Neuronal stem cell (in vitro differentiated cells): ENCODE results near the gene GATAD1.

Experiments
- DNase-seq: peaks from one replicate; pipeline ENCODE4 v3.0.0-alpha.2; 2013; ENCODE audit warnings: low spot score
- H2AFZ ChIP-seq: one replicate; pipeline ENCODE4 v1.6.1; 2013; ENCODE audit warnings: mild to moderate bottlenecking, low read length, inconsistent platforms
- H2AK5ac ChIP-seq: 2 replicates; pipeline ENCODE4 v1.6.1; 2013; ENCODE audit warnings: low read depth, mild to moderate bottlenecking, inconsistent platforms, low read length, moderate library complexity, mixed read lengths
- H2BK120ac ChIP-seq: 2 replicates; pipeline ENCODE4 v1.6.1; 2013; ENCODE audit warnings: low read depth, mild to moderate bottlenecking, inconsistent platforms, low read length, moderate library complexity, mixed read lengths
- H2BK12ac ChIP-seq: one replicate; pipeline ENCODE4 v1.6.1; 2013; ENCODE audit warnings: low read length, inconsistent platforms
- H2BK15ac ChIP-seq: 2 replicates; pipeline ENCODE4 v1.6.1; 2013; ENCODE audit warnings: mild to moderate bottlenecking, low read length, inconsistent platforms, mixed read lengths
- H2BK5ac ChIP-seq: one replicate; pipeline ENCODE4 v1.6.1; 2013; ENCODE audit warnings: inconsistent platforms, mild to moderate bottlenecking, low read length, moderate library complexity
- H3K14ac ChIP-seq: one replicate; pipeline ENCODE4 v1.6.1; 2013; ENCODE audit warnings: low read length, inconsistent platforms
- H3K18ac ChIP-seq: 2 replicates; pipeline ENCODE4 v1.6.1; 2013; ENCODE audit warnings: low read length, inconsistent platforms
- H3K23ac ChIP-seq: 2 replicates; pipeline ENCODE4 v1.6.1; 2013; ENCODE audit warnings: low read depth, mild to moderate bottlenecking, mixed read lengths, low read length, inconsistent platforms; ENCODE audit not compliant: poor library complexity
- H3K27ac ChIP-seq: replicated peaks from 3 replicates; pipeline ENCODE4 v1.5.1; 2013; ENCODE audit warnings: low read length, inconsistent platforms
- H3K27me3 ChIP-seq, 3 experiments: 2 replicates each; pipeline ENCODE4 v1.6.1; 2013; ENCODE audit warnings: low read length in 3 of 3, mild to moderate bottlenecking in 2 of 3, inconsistent platforms in 1 of 3, low read depth in 1 of 3, mixed read lengths in 1 of 3, moderate library complexity in 1 of 3; ENCODE audit not compliant: control insufficient read depth in 3 of 3, insufficient read depth in 3 of 3
- H3K36me3 ChIP-seq, 2 donors: replicated peaks in 1 of 2; 2 replicates each; pipeline ENCODE4 v1.6.1; 2013; ENCODE audit warnings: low read length in 2 of 2; ENCODE audit not compliant: control insufficient read depth in 2 of 2, insufficient read depth in 2 of 2
- H3K4ac ChIP-seq: 2 replicates; pipeline ENCODE4 v1.6.1; 2013; ENCODE audit warnings: inconsistent platforms, mild to moderate bottlenecking, low read length, moderate library complexity
- H3K4me1 ChIP-seq, 2 donors: 1 replicate in 1 of 2; 2 replicates in 1 of 2; pipeline ENCODE4 v1.6.1; 2013; ENCODE audit warnings: low read length in 2 of 2, low read depth in 1 of 2; ENCODE audit not compliant: control insufficient read depth in 2 of 2, insufficient read depth in 1 of 2
- H3K4me2 ChIP-seq: one replicate; pipeline ENCODE4 v1.6.1; 2013; ENCODE audit warnings: mild to moderate bottlenecking, low read length, inconsistent platforms; ENCODE audit not compliant: insufficient read depth, poor library complexity, severe bottlenecking
- H3K4me3 ChIP-seq, 2 donors: 2 replicates each; pipeline ENCODE4 v1.5.1; 2013; ENCODE audit warnings: low read length in 2 of 2, mild to moderate bottlenecking in 2 of 2, inconsistent platforms in 1 of 2, moderate library complexity in 1 of 2
- H3K79me1 ChIP-seq: one replicate; pipeline ENCODE4 v1.6.1; 2013; ENCODE audit warnings: low read depth, mild to moderate bottlenecking, inconsistent platforms, low read length, moderate library complexity
- H3K9ac ChIP-seq: one replicate; pipeline ENCODE4 v1.6.1; 2013; ENCODE audit warnings: mild to moderate bottlenecking, low read depth, low read length, inconsistent platforms; ENCODE audit not compliant: poor library complexity
- H3K9me3 ChIP-seq, 2 donors: replicated peaks in 1 of 2; 2 replicates each; pipeline versions ENCODE3 to v1.6.1; 2013; ENCODE audit warnings: low read length in 2 of 2, mild to moderate bottlenecking in 2 of 2, inconsistent platforms in 1 of 2, low read depth in 1 of 2, mixed read lengths in 1 of 2, moderate library complexity in 1 of 2; ENCODE audit not compliant: control insufficient read depth in 2 of 2, insufficient read depth in 1 of 2
- H4K8ac ChIP-seq: one replicate; pipeline ENCODE4 v1.6.1; 2013; ENCODE audit warnings: low read depth, mild to moderate bottlenecking, inconsistent platforms, low read length, moderate library complexity
- H4K91ac ChIP-seq: one replicate; pipeline ENCODE4 v1.6.1; 2013; ENCODE audit warnings: low read length, low read depth, mild to moderate bottlenecking, inconsistent platforms; ENCODE audit not compliant: poor library complexity
- WGBS, 2 donors: extraction: QIAGEN DNeasy Blood & Tissue Kit; methylation state at CpG; one replicate each; pipeline ENCODE4 v1.1.7; 2013; ENCODE audit warnings: missing lambda C conversion rate in 2 of 2, mixed read lengths in 1 of 2; ENCODE audit not compliant: insufficient read length in 2 of 2, insufficient replicate concordance in 1 of 2; ENCODE audit errors: extremely low coverage in 2 of 2; 5-methylcytosine and 5-hydroxymethylcytosine counted together

GATAD1 gene

DNA sequence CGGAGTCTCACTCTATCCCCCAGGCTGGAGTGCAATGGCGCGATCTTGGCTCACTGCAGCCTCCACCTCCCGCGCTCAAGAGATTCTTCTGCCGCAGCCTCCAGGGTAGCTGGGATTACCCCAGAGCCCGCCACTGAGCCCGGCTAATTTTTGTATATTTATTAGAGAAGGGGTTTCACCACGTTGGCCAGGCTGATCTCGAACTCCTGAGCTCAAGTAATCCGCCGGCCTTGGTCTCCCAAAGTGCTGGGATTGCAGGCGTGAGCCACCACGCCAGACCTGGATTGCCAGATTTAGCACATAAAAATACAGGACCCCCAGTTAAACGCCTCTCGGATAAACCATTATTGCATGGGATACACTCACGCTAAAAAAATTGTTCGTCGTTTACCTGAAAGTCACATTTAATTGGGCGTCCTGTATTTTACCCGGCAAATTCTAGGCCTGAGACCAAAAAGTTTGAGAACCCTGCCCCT, 375 bp upstream of the GATAD1 start:
- WGBS, 2 donors: no CpG with 5 or more reads among the region's 21 CpGs
- peaks cover 0 to 8% (median 0%) of the 10 kb centered on the region in 3 experiments for H3K27me3 ChIP-seq
- H4K91ac ChIP-seq: no peak overlapping the region
- peaks cover 0 to 2% of the 10 kb centered on the region in 2 donors for H3K4me1 ChIP-seq
- H3K27ac ChIP-seq: no peak overlapping the region
- no peak overlapping the region for H3K18ac ChIP-seq
- H2BK120ac ChIP-seq: no peak overlapping the region
- no peaks in the 10 kb centered on the region for H3K79me1 ChIP-seq
- H2BK15ac ChIP-seq: no peak overlapping the region
- H3K9me3 ChIP-seq: peaks cover 0 to 4% of the 10 kb centered on the region in 2 donors
- H4K8ac ChIP-seq: no peak overlapping the region
- no peak overlapping the region for H2AK5ac ChIP-seq
- peak overlapping the region in 1 of 2 donors; percentile 97 for H3K4me3 ChIP-seq
- no peak overlapping the region for H3K9ac ChIP-seq
- DNase-seq: no peak
- peaks cover 14 to 34% of the 10 kb centered on the region in 2 donors for H3K36me3 ChIP-seq
- peak overlapping the region; percentile 95 for H3K23ac ChIP-seq
- no peak overlapping the region for H3K14ac ChIP-seq
- H2BK12ac ChIP-seq: no peak overlapping the region
- H3K4me2 ChIP-seq: no peak overlapping the region
- peak overlapping the region; percentile 99 for H2AFZ ChIP-seq
- H3K4ac ChIP-seq: no peak overlapping the region
- no peak overlapping the region for H2BK5ac ChIP-seq

DNA sequence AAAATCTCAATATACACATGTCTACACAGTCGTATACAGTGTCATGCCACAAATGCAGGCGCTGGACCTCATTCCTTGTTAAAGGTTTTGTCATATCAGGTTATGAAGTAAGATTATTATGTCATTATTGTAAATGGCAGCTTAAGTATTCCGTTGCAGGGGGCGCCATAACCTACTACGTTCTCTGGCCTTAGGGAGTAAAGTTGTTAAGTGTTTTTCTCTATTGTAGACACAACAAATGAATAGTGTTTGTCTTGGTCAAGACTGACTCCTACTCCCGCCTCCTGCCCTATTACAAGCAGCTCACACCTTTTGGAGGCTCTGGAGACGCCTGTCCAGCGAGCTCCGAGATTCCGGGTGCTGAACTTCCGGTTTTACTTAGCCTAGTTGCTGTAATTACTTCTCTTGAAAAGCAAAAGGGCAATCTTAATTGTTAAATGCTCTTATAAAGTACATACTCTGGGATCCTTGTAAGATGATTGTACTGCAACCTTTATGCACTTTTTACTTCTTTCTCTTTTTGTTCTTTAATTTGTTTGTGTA, 994 bp downstream of the GATAD1 start:
- Histone ChIP-seq H2AFZ (peak overlapping the region; percentile 99), H3K36me3 (peaks cover 24 to 48% of the 10 kb centered on the region in 2 donors), H3K79me1 (no peaks in the 10 kb centered on the region), H3K18ac (no peak overlapping the region), H3K14ac (no peak overlapping the region), H3K4ac (no peak overlapping the region), H2BK5ac (no peak overlapping the region), H3K4me2 (peak overlapping the region; percentile 56), H2BK15ac (no peak overlapping the region), H3K4me3 (peak overlapping the region; percentile 97 to 100), H4K91ac (no peak overlapping the region), H4K8ac (no peak overlapping the region), H3K27me3 (peaks cover 0 to 4% (median 0%) of the 10 kb centered on the region in 3 experiments), H2BK120ac (no peak overlapping the region), H2AK5ac (no peak overlapping the region), H2BK12ac (no peak overlapping the region), H3K27ac (no peak overlapping the region), H3K9ac (no peak overlapping the region), H3K4me1 (peaks cover 0 to 2% of the 10 kb centered on the region in 2 donors), H3K9me3 (no peaks in the 10 kb centered on the region), H3K23ac (no peak overlapping the region)
- DNase-seq: no peak
- no CpG with 5 or more reads among the region's 11 CpGs for WGBS, 2 donors

DNA sequence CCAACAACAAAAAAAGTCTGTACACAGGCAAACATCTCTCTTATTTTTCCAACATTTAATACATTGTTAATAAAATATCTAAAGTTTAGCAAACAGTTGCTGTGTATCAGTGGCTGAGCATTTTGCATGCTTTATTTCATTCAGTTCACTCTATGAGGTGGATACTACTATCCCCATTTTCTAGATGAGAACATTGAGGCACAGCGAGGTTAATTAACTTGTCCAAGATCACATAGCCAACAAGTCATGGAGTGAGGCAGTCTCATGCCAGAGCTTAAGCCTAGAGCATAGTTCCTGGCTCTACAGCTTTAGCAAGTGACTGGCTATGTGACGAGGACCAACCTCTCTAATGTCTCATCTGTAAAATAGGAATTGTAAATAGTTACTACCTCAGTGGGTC, 4.4 kb downstream of the GATAD1 start:
- Histone ChIP-seq H3K4ac (no peak overlapping the region), H2BK120ac (no peak overlapping the region), H2BK5ac (no peak overlapping the region), H3K18ac (no peak overlapping the region), H3K4me1 (peaks cover 0 to 2% of the 10 kb centered on the region in 2 donors), H2BK12ac (no peak overlapping the region), H3K27ac (no peak overlapping the region), H4K8ac (no peak overlapping the region), H3K14ac (no peak overlapping the region), H3K4me3 (no peak overlapping the region), H2AFZ (no peak overlapping the region), H3K9me3 (no peaks in the 10 kb centered on the region), H2BK15ac (no peak overlapping the region), H2AK5ac (no peak overlapping the region), H3K36me3 (peaks cover 39 to 82% of the 10 kb centered on the region in 2 donors), H3K79me1 (no peaks in the 10 kb centered on the region), H3K23ac (no peak overlapping the region), H4K91ac (no peak overlapping the region), H3K27me3 (no peaks in the 10 kb centered on the region), H3K9ac (no peak overlapping the region), H3K4me2 (no peak overlapping the region)
- no peak for DNase-seq
- WGBS, 2 donors: no CpG with 5 or more reads among the region's 2 CpGs

DNA sequence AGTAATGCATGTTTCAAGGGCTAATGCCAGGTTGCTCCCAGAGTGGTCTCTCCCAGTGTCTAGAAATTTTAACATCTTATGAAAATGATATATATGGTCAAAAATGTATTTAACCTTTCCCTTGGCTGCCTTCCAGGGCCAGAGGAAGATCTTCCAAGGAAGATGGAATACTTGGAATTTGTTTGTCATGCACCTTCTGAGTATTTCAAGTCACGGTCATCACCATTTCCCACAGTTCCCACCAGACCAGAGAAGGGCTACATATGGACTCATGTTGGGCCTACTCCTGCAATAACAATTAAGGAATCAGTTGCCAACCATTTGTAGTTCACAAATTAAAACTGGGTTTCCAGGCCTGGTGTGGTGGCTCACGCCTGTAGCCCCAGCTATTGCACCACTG, 9.0 kb downstream of the GATAD1 start:
- H4K8ac ChIP-seq: no peak overlapping the region
- H3K14ac ChIP-seq: no peak overlapping the region
- H4K91ac ChIP-seq: no peak overlapping the region
- no peaks in the 10 kb centered on the region for H3K27me3 ChIP-seq
- no peak overlapping the region for H3K27ac ChIP-seq
- H2BK12ac ChIP-seq: no peak overlapping the region
- H2BK15ac ChIP-seq: no peak overlapping the region
- peaks cover 29 to 70% of the 10 kb centered on the region in 2 donors for H3K36me3 ChIP-seq
- no peaks in the 10 kb centered on the region for H3K4me1 ChIP-seq
- no peak overlapping the region for H3K4me3 ChIP-seq
- DNase-seq: no peak
- H3K18ac ChIP-seq: no peak overlapping the region
- H2BK5ac ChIP-seq: no peak overlapping the region
- no peak overlapping the region for H3K4ac ChIP-seq
- no peak overlapping the region for H2AFZ ChIP-seq
- H3K4me2 ChIP-seq: no peak overlapping the region
- no peaks in the 10 kb centered on the region for H3K9me3 ChIP-seq
- H3K23ac ChIP-seq: no peak overlapping the region
- H3K79me1 ChIP-seq: no peaks in the 10 kb centered on the region
- WGBS, 2 donors: no CpG with 5 or more reads among the region's 2 CpGs
- H2AK5ac ChIP-seq: no peak overlapping the region
- no peak overlapping the region for H2BK120ac ChIP-seq
- H3K9ac ChIP-seq: no peak overlapping the region
